ENCODE results near the gene BCL7B. TPM values are rescaled to one million over a fixed set of nuclear protein-coding genes. Genes with fewer than 3 reads are reported as not detected.
"Not testable (repeated sequence)": the region's sequence is repeated elsewhere in the genome, so short reads cannot be mapped to it uniquely, and the experiment has no call there.

The BCL7B gene
- total RNA-seq, 1 experiment from 2014 or later = 33.3 TPM

GRCh38 chr7:73521636-73522104, 35.8 kb downstream of the BCL7B start:
- H3K9me3 ChIP-seq = no peaks in the 10 kb centered on the region

GRCh38 chr7:73520673-73521635, 36.5 kb downstream of the BCL7B start:
- H3K4me3 ChIP-seq = peak overlapping the region; percentile 69
- H3K27me3 ChIP-seq = no peaks in the 10 kb centered on the region
- peaks cover 36% of the 10 kb centered on the region for H3K36me3 ChIP-seq
- H3K9me3 ChIP-seq = no peaks in the 10 kb centered on the region
- no peak for DNase-seq

More at GRCh38 chr7:73521636-73522104, 35.8 kb downstream of the BCL7B start:
- DNase-seq = peak; percentile 64
- Histone ChIP-seq H3K36me3 (peaks cover 32% of the 10 kb centered on the region), H3K27me3 (no peaks in the 10 kb centered on the region), H3K4me3 (peak overlapping the region; percentile 69)

- Histone ChIP-seq H3K27me3 (no peaks in the 10 kb centered on the region), H3K36me3 (peaks cover 42% of the 10 kb centered on the region), H3K4me3 (peak overlapping the region; percentile 69), H3K9me3 (no peaks in the 10 kb centered on the region)
- peak; percentile 17 for DNase-seq
Measured at GRCh38 chr7:73519867-73520672, 37.4 kb downstream of the BCL7B start.

DNA sequence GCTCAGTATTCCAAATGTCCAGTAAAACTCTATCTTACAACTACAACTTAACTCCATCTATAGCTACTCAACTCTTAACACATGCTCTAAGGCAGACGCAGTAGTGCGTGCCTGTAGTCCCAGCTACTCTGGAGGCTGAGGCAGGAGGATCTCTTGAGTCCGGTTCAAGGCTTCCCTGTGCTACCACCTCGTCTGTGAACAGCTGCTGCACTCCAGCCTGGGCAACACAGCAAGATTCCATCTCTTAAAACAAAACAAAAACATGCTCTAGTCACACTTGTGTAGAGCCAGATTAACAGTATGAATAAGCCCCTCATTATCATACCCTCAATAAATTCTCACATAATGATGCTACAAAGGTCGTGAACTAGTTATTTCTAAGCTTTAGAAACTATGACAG, 39.0 kb downstream of the BCL7B start:
- H3K4me3 ChIP-seq = no peak overlapping the region; the same call in 1 of the 2 replicates
- DNase-seq = no peak
- H3K27me3 ChIP-seq = no peaks in the 10 kb centered on the region
- H3K9me3 ChIP-seq = no peaks in the 10 kb centered on the region
- peaks cover 53% of the 10 kb centered on the region for H3K36me3 ChIP-seq

DNA sequence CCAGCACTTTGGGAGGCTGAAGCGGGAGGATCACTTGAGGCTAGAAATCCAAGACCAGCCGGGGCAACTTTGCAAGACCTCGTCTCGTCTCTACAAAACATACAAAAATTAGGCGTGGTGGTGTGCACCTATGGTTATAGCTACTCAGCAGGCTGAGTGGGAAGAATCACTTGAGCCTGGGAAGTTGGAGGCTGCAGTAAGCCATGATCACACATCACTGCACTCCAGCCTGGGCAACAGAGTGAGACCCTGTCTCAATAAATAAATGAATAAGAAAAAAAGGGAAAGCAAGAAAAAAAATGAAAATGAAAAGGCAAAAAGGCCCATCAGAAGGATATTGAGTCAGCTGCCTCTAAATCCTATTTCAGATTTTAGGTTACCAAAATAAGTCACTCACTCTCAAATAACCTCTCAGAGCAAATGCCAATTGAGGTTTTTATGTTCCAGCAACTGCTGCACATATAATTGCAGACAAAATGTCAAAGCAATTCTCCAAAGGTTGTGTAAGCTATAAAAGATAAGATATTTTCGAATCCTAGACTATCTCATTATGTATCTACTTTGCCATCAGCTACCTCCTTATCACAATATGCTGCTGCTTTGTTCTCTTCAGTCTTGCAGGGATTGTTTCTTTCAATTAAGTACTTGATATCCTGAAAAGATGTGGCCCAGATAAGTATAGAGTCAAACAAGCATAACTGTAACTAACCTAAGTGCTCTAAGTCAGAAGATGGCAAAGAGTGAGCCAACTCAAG, 40.1 kb downstream of the BCL7B start:
- no peak for DNase-seq
- peaks cover 60% of the 10 kb centered on the region for H3K36me3 ChIP-seq
- no peak overlapping the region for H3K4me3 ChIP-seq
- no peaks in the 10 kb centered on the region for H3K27me3 ChIP-seq
- H3K9me3 ChIP-seq = no peaks in the 10 kb centered on the region

- no peak for DNase-seq
- Histone ChIP-seq H3K36me3 (peaks cover 69% of the 10 kb centered on the region), H3K9me3 (no peaks in the 10 kb centered on the region), H3K4me3 (no peak overlapping the region), H3K27me3 (no peaks in the 10 kb centered on the region)
Measured at GRCh38 chr7:73515178-73515577, 42.3 kb downstream of the BCL7B start.

DNA sequence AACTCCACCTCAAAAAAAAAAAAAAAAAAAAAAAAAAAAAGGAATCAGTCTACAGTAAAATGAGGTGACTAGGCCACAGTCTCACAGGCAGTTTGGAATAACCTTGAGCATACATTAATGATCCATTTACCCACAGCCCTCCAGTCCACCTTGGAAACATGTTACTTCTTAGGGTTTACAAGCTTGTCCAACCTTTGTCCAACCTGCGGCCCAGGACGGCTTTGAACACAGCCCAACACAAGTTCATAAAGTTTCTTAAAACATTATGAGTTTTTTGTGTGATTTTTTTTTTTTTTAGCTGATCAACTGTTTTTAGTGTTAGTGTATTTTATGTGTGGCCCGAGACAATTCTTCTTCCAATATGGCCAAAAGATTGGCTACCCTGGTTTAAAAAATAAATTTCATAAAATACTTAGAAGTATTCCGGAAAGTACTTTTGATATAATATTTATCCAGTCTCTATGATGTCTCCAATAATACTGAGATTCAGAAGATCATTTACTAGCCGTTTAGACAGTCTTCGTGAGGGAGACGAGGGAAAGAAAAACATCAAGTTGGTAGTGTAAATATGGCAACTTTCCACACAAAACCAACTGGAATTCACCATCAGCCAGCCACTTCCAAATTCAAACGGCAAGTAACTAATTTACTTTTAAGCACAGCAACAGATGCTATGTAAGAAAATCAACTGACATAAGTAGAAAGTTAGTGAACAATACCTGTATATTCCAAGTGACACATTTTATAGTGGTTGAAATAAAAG, 45.3 kb downstream of the BCL7B start:
- H3K36me3 ChIP-seq = peaks cover 56% of the 10 kb centered on the region

GRCh38 chr7:73509463-73509862, 48.0 kb downstream of the BCL7B start:
- peaks cover 60% of the 10 kb centered on the region for H3K36me3 ChIP-seq
- H3K9me3 ChIP-seq = no peaks in the 10 kb centered on the region
- no peaks in the 10 kb centered on the region for H3K27me3 ChIP-seq
- DNase-seq = no peak
- no peak overlapping the region for H3K4me3 ChIP-seq

More for the DNA sequence above, 45.3 kb downstream of the BCL7B start:
- no peak overlapping the region for H3K4me3 ChIP-seq
- no peak for DNase-seq
- no peaks in the 10 kb centered on the region for H3K9me3 ChIP-seq
- H3K27me3 ChIP-seq = no peaks in the 10 kb centered on the region

DNA sequence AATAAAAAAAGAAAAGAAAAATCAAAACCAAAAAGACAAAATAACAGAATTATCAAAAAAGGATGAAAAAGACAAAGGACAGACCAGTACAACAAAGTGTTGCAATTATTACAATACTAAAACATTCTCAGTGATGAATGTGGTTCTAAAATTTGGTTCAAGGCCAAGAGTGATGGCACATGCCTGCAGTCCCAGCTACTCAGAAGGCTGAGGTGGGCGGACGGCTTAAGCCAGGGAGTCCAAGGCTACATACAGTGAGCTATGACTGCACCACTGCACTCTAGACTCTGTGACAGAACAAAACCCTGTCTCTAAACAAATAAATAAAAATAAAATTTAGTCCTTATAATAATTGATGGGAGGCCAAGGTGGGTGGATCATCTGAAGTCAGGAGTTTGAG, 49.9 kb downstream of the BCL7B start:
- H3K9me3 ChIP-seq = no peaks in the 10 kb centered on the region
- no peak overlapping the region for H3K4me3 ChIP-seq
- no peak for DNase-seq
- H3K27me3 ChIP-seq = no peaks in the 10 kb centered on the region
- H3K36me3 ChIP-seq = peaks cover 63% of the 10 kb centered on the region

DNA sequence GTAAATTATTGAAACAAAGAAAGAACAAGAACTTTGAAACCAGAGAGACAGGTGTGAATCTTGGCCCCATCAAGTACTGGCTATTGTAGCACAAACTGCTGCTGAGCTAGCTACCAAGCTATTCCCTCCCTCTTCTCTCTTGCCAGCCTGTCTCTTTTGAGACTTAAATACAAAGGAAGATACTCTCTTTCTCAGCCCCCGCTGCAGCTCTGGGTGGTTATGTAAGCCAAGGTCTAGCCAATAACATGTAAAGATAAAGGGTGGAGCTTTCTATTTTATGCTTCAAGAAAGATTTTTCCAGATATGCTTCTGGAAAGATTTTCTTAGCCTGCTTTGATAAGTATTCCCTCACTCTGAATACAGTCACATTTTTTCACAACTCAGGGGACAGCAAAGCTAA, 52.6 kb downstream of the BCL7B start:
- Histone ChIP-seq H3K4me3 (no peak overlapping the region), H3K9me3 (no peaks in the 10 kb centered on the region), H3K27me3 (no peaks in the 10 kb centered on the region), H3K36me3 (peaks cover 67% of the 10 kb centered on the region)
- no peak for DNase-seq

DNA sequence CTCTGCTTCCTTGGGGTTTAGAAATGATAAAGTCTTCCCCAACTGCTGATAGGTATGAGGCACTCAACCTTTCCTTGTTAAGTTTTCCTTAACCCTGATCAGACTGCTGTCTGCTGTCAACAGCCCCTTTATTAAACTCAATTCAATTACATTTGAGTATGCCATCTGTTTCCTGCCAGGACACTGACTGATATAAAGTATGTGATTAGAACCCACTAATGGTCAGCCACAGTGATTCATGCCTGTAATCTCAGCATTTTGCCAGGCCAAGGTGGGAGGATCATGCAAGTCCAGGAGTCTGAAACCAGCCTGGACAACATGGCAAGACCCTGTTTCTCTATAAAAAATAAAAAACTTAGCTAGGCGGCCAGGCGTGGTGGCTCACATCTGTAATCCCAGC, 53.5 kb downstream of the BCL7B start:
- no peaks in the 10 kb centered on the region for H3K27me3 ChIP-seq
- H3K9me3 ChIP-seq = no peaks in the 10 kb centered on the region
- H3K36me3 ChIP-seq = peaks cover 75% of the 10 kb centered on the region
- H3K4me3 ChIP-seq = no peak overlapping the region
- no peak for DNase-seq

- H3K36me3 ChIP-seq = peaks cover 79% of the 10 kb centered on the region
- no peak for DNase-seq
Measured at GRCh38 chr7:73503229-73503628, 54.3 kb downstream of the BCL7B start.

GRCh38 chr7:73496626-73497025, 60.9 kb downstream of the BCL7B start:
- Histone ChIP-seq H3K27me3 (no peaks in the 10 kb centered on the region), H3K36me3 (peaks cover 63% of the 10 kb centered on the region), H3K4me3 (no peak overlapping the region), H3K9me3 (no peaks in the 10 kb centered on the region)
- no peak for DNase-seq

More at GRCh38 chr7:73503229-73503628, 54.3 kb downstream of the BCL7B start:
- Histone ChIP-seq H3K9me3 (no peaks in the 10 kb centered on the region), H3K27me3 (no peaks in the 10 kb centered on the region), H3K4me3 (no peak overlapping the region)

DNA sequence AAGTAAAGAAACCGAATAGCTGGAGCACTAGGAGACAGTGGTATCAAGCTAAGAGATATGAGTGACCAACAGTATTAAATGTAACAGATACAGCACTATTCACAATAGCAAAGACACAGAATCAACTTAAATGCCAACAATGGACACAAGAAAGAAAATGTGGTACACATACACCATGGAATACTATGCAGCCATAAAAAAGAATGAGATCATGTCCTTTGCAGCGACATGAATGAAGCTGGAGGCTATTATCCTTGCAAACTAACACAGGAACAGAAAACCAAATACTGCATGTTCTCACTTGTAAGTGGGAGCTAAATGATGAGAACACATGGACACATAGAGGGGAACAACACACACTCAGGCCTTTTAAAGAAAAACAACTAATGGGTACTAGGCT, 62.0 kb downstream of the BCL7B start:
- DNase-seq, H3K27me3 ChIP-seq, H3K9me3 ChIP-seq, H3K4me3 ChIP-seq: not testable (repeated sequence)
- peaks cover 56% of the 10 kb centered on the region for H3K36me3 ChIP-seq

DNA sequence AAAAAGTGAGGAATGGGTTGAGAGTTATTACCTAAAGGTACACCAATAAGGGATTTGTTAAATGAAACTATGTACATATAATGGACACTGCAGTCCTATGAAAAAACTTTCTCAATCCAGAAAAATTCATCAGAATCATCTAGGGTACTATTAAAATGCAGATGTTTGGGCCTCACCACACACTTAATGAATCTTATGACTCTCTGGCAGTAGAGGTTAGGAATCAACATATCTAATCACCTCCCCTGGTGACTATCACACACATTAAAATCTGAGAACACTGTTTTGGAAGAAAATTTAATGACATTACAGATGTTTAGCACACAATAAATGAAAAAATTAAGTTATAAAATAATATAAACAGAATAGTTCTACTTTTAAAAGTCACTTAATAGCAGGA, 67.5 kb downstream of the BCL7B start:
- Histone ChIP-seq H3K27me3 (no peaks in the 10 kb centered on the region), H3K9me3 (no peaks in the 10 kb centered on the region), H3K36me3 (peaks cover 50% of the 10 kb centered on the region), H3K4me3 (no peak overlapping the region)
- no peak for DNase-seq

DNA sequence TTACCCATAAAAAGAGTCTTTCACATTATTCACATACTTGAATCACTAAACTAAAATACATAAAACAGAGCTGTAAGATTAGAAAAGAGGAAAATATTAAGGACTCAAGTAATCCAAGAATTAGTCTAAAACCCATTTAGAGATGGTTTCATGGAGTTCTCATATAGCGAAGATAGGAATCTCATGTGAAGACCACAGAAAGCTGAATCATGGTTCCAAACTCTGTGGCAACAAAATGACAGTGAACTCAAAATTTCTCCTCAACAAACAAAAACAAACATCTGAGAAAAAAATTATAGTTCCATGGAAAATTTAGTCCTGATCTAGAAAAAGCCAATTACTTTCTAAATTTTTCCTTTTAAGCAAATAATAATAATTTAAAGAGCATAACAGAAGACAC, 70.0 kb downstream of the BCL7B start:
- Histone ChIP-seq H3K27me3 (no peaks in the 10 kb centered on the region), H3K9me3 (no peaks in the 10 kb centered on the region), H3K4me3 (no peak overlapping the region), H3K36me3 (peaks cover 44% of the 10 kb centered on the region)
- DNase-seq = no peak
